Eye (tissue), 1 donor: Measurements from ENCODE around the gene NMNAT2.

Experiments used
- DNase-seq: peaks from one replicate; pipeline ENCODE4 v3.0.0-alpha.2; 2015

NMNAT2 gene

DNA sequence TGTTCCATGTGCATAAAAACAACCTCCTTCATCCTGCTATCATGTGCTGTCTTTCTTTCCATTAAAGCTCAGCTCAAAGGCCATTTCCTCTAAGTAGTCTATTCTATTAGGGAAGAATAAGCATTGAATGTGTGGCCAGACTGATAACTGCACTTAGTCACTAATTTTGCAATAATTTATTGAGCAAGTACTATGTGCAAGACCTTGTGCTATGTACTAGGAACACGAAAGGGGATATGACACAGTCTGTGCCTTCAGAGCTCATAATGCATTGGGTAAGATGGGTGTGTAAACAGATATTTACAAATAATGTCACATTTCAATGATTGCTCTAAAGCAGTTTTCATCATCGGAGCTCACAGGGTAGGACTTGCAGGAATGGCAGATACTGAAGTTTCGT is 54.2 kb downstream of the NMNAT2 start:
- DNase-seq: no peak

DNA sequence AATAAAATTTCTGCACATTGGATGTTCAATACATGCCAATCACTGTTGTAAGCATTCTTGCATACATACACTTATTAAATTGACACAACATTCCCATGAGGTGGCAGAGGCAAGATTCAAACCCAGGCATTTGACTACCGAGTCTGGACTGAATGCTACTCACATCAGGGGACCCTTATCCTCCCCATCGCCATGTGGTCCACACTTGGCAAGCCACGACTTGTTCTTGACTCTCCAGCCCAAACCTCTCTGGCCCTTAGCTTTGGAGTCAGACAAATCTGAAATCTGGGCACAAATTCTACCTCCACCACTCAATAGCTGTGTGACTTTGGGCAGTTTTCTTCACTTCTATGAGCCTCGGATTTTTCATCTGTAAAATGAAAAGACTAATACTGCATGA is 57.1 kb downstream of the NMNAT2 start:
- DNase-seq: no peak

DNA sequence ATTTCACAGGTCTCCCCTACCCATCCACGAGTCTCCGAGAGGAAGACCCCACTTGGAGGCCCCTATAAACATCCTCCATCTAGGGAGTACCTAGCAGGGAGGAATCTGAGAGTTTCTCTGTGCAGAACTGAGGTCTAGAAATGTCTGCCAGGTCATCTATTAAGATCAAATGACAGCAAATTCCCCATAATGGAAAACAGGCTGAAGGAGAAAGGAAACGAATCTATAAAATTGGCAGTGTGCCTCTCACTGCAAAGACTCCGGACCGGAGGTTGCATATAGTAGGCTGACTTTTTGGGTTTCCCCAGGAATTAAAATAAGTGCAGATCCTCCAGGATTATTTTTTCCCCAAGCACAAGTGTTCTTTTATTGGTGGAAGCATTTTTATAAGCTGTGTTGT is 57.7 kb downstream of the NMNAT2 start:
- peak; percentile 50 for DNase-seq

DNA sequence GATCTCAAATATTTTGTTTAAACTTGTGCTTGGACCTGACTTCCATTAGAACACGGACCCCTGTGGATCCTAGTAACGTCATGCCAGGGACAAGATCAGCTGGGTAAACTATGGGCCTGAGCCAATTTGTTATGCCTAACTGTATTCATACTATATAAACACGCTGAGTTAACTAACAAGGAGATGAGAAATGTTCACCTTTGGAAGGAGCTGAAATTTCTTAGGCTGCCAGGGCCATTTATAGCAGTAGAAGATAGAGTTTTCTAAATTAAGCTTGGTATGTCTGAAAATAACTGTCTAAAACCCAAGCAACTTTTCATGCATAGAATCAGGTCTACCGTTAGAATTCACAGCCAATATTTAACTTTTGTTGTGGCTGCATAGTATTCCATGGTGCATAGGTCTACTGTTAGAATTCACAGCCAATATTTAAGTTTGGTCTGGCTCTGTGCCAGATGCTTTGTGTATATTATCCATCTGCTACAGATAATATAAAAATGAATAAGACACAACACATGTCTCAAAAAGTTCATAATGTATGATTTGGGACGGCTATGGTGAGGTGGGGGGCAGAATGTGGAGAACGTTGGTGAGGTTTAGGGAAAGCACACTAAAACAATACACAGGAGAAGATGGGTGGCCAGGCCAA is 61.5 kb downstream of the NMNAT2 start:
- DNase-seq: no peak

GRCh38 chr1:183355797-183356196 is 62.4 kb downstream of the NMNAT2 start:
- DNase-seq: no peak

- no peak for DNase-seq
Observed at GRCh38 chr1:183355181-183355580, 63.0 kb downstream of the NMNAT2 start.

GRCh38 chr1:183353597-183353996 is 64.6 kb downstream of the NMNAT2 start:
- DNase-seq: no peak

- peak; percentile 76 for DNase-seq
Observed at GRCh38 chr1:183349201-183349711, 68.9 kb downstream of the NMNAT2 start.

GRCh38 chr1:183346276-183346732 is 71.9 kb downstream of the NMNAT2 start:
- DNase-seq: no peak

GRCh38 chr1:183339556-183340167 is 78.5 kb downstream of the NMNAT2 start:
- no peak for DNase-seq

DNA sequence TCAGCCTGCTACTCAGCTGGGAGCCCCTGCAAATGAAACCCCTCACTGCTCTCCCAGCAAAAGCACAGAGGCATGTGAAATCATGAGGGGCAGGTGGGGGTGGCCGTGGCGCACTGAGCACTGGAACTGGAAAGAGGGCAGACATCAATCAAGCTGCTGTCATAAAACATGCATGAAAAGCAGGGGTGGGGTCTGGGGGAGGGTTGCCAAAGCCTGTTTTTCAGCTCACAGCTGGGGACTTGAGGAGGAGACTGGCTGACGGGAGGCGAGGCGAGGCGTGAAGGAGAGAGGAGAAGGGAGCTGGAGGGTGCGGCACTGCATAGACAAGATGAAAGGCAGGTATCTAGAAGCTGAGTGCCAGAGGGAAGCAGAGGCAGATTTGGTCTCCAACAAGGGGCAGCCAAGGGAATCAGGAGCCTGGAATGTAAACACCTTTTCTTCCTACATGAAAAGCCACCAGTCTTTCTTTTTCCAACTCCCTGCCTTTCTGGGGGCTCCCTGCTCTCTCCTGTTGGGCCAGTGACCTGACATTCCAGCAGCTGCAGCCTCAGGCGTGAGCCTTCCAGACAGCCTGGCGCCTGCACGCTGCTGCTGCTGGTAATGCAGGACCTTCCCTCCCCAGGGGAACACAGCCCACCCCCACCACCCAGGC is 87.0 kb downstream of the NMNAT2 start:
- peak; percentile 90 for DNase-seq

- DNase-seq: peak; percentile 41
Observed at GRCh38 chr1:183330335-183330734, 87.8 kb downstream of the NMNAT2 start.

DNA sequence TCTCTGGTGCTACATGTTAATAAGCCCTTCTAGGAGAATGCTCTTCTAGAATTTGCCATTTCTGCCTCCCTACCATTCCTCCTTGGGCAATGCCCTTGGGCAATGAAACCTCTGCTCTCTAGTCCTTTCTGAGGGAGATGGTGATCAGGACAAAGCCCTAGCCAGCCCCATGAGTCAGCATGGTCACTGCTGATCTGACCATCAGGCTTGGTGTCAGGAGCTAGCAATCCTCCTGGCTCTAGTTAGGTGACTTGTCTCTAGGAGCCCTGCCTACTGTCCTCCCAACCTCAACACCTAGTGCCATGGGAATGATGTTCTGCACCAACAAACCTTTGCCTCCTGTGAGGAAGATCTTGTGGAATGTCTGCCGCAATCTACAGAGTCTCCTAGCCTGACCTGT is 89.8 kb downstream of the NMNAT2 start:
- DNase-seq: no peak

DNA sequence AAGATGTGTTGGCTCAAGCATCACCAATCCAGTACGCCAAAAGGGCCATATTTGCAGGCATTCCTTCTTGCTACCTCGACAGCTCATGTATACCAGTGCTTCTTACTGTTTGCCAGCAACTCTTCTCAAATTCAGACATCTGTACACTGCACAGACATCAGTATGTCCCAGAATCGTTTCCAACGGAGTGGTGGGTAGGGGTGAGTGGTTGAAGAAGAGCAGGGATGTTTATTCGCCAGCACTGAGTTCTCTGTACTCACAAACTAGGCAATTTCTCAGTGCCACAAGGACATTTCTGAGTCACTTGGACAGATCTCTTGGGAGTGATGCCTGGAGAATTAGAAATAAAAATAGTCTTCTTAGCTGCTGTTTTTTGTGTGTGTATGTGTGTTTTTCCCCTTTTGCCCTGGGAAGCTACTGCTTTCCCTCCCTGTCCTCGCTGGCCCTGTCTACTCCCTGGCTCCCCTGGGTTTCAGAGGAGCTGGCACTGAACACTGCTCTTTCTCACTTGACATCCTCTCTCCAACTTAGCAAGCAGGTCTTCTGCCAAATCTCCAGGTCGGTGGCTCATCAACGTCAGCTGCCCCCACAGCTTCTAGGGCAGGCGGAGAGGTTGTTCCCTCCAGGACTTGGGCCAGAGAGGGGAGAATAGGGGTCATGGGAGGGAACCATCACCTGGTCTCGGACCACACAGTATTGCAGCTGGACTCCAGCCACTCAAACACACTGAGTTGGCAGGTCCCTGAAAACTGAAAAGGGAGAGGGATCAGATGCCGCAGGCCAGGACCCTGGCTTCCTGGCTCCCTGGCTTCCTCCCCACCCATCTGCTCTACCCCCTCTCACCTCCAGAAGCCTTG is 90.5 kb downstream of the NMNAT2 start:
- no peak for DNase-seq

GRCh38 chr1:183323849-183324683 is 94.1 kb downstream of the NMNAT2 start:
- DNase-seq: no peak

- DNase-seq: no peak
Observed at GRCh38 chr1:183319606-183320005, 98.6 kb downstream of the NMNAT2 start.

DNA sequence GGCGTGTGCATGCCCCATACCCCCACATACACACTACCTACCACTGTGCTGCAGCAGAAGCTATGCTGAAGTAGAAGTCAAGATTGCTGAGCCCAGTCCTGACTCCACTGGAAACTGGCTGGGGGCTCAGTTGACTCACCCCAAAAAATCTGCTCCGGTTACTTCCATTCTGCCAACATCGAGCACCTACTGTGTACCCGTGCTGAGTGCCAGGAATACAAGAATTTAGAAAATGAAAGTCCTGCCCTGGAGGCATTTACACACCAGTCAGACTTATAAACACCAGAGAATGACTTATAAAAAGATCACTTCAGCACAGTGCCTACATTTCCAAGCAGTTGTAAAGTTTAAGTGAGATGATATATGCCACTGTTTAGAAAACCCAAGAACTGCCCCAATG is 99.1 kb downstream of the NMNAT2 start:
- DNase-seq: no peak

GRCh38 chr1:183318433-183318832 is 99.7 kb downstream of the NMNAT2 start:
- no peak for DNase-seq

GRCh38 chr1:183315991-183316758 is 102.0 kb downstream of the NMNAT2 start:
- DNase-seq: peak; percentile 60

GRCh38 chr1:183313063-183313462 is 105.1 kb downstream of the NMNAT2 start:
- no peak for DNase-seq

GRCh38 chr1:183310753-183311479 is 107.3 kb downstream of the NMNAT2 start:
- peak; percentile 54 for DNase-seq
